Esophagus muscularis mucosa (tissue), 4 donors: Measurements from ENCODE around the gene GP1BB. TPM values are rescaled to one million over a fixed set of nuclear protein-coding genes. Genes with fewer than 3 reads are reported as not detected.

Experiments
- DNase-seq: peaks from one replicate; pipeline ENCODE4 v3.0.0-alpha.2; 2017; ENCODE audit errors: extremely low spot score
- H3K27ac ChIP-seq, 4 donors: fragments of 200-600 bp; sonication (generic); replicated peaks in 1 of 4; 1 replicate in 3 of 4; 2 replicates in 1 of 4; pipeline ENCODE4 v1.5.1; 2016 to 2019; ENCODE audit warnings: mild to moderate bottlenecking in 1 of 4
- H3K27me3 ChIP-seq, 4 donors: fragments of 200-600 bp; sonication (generic); one replicate each; pipeline versions ENCODE4 v1.5.1 to v1.6.0; 2016 to 2019
- H3K36me3 ChIP-seq, 4 donors: fragments of 200-600 bp; sonication (generic); one replicate each; pipeline ENCODE4 v1.5.1; 2016 to 2019
- H3K4me1 ChIP-seq, 4 donors: fragments of 200-600 bp; sonication (generic); one replicate each; pipeline ENCODE4 v1.5.1; 2016 to 2019
- H3K4me3 ChIP-seq, 4 donors: fragments of 200-600 bp; sonication (generic); 1 replicate in 2 of 4; 2 replicates in 2 of 4; pipeline ENCODE4 v1.5.1; 2016 to 2019; ENCODE audit warnings: mild to moderate bottlenecking in 4 of 4, moderate library complexity in 1 of 4
- H3K9me3 ChIP-seq, 4 donors: fragments of 200-600 bp; sonication (generic); 1 replicate in 3 of 4; 2 replicates in 1 of 4; pipeline ENCODE4 v1.5.1; 2016 to 2019
- CTCF ChIP-seq, 3 experiments: fragments of 200-600 bp in 2 of 3; fragments of 450-650 bp in 1 of 3; sonication (generic) in 2 of 3; IDR thresholded peaks; one replicate each; pipeline ENCODE4 v1.5.1; 2017 to 2019; ENCODE audit warnings: antibody characterized with exemption in 3 of 3, mild to moderate bottlenecking in 2 of 3, moderate library complexity in 1 of 3
- EP300 ChIP-seq: sonication (generic); formaldehyde crosslinking; IDR thresholded peaks from one replicate; pipeline ENCODE4 v1.6.1; 2017; ENCODE audit warnings: antibody characterized with exemption
- POLR2A ChIP-seq: fragments of 450-650 bp; IDR thresholded peaks from one replicate; pipeline ENCODE4 v1.6.1; 2017; ENCODE audit warnings: antibody characterized with exemption, moderate library complexity, mild to moderate bottlenecking, low read depth
- POLR2AphosphoS5 ChIP-seq, 2 donors: sonication (generic); formaldehyde crosslinking; IDR thresholded peaks; one replicate each; pipeline ENCODE4 v1.6.1; 2017; ENCODE audit warnings: antibody characterized with exemption in 2 of 2
- WGBS: methylation state at CpG from one replicate; pipeline ENCODE4 v1.1.5; 2018; 5-methylcytosine and 5-hydroxymethylcytosine counted together
- intact Hi-C: fragments of 100-400 bp; cut with DNase I; formaldehyde crosslinking; loops from one replicate; pipeline ENCODE4 v1.15.1; 2023
- total RNA-seq, 4 donors: library from RNA; depleted of rRNA; stranded (reverse); fragments of >200 nt; gene quantifications; one replicate each; pipeline versions ENCODE4 v1.1.0 to v1.2.1, GENCODE V29; 2016

The GP1BB gene
- total RNA-seq, 4 donors from 2014 or later = 1.7 to 16.7 (median 5.7) TPM

- Histone ChIP-seq H3K27me3 (peaks cover 0 to 39% (median 0%) of the 10 kb centered on the region in 4 donors), H3K4me1 (peaks cover 0 to 6% (median 2%) of the 10 kb centered on the region in 4 donors), H3K36me3 (no peaks in the 10 kb centered on the region), H3K9me3 (no peaks in the 10 kb centered on the region), H3K27ac (no peak overlapping the region), H3K4me3 (no peak overlapping the region)
- no peak for DNase-seq
- intact Hi-C loops = no loop called here
- WGBS = 98% methylated on average over 7 of the region's 7 CpGs
- no peak for TF ChIP-seq POLR2A
- TF ChIP-seq EP300 = no peak
- TF ChIP-seq POLR2AphosphoS5 (IDR thresholded peaks at IDR 0.05) = no peak
- TF ChIP-seq CTCF (IDR thresholded peaks at IDR 0.05) = no peak
These were observed 17.7 kb downstream of the GP1BB start for GRCh38 chr22:19741053-19741452.

- TF ChIP-seq CTCF (IDR thresholded peaks at IDR 0.05) (no peak), POLR2AphosphoS5 (IDR thresholded peaks at IDR 0.05) (no peak), POLR2A (no peak), EP300 (no peak)
- no peak overlapping the region for H3K27ac ChIP-seq
- intact Hi-C loops = no loop called here
- peaks cover 0 to 7% (median 3%) of the 10 kb centered on the region in 4 donors for H3K4me1 ChIP-seq
- H3K9me3 ChIP-seq = no peaks in the 10 kb centered on the region
- 94% methylated on average over 13 of the region's 21 CpGs for WGBS
- no peak overlapping the region for H3K4me3 ChIP-seq
- DNase-seq = no peak
- no peaks in the 10 kb centered on the region for H3K36me3 ChIP-seq
- peaks cover 0 to 26% (median 0%) of the 10 kb centered on the region in 4 donors for H3K27me3 ChIP-seq
These were observed 19.1 kb downstream of the GP1BB start for GRCh38 chr22:19742160-19743066.

- TF ChIP-seq CTCF (IDR thresholded peaks at IDR 0.05) = no peak
- no peak for TF ChIP-seq POLR2A
- no peak for TF ChIP-seq POLR2AphosphoS5 (IDR thresholded peaks at IDR 0.05)
- no peak for TF ChIP-seq EP300
- intact Hi-C loops = no loop called here
- DNase-seq = no peak
- H3K36me3 ChIP-seq = no peaks in the 10 kb centered on the region
- no peak overlapping the region for H3K27ac ChIP-seq
- peaks cover 0 to 7% (median 3%) of the 10 kb centered on the region in 4 donors for H3K4me1 ChIP-seq
- H3K27me3 ChIP-seq = peaks cover 0 to 19% (median 0%) of the 10 kb centered on the region in 4 donors
- 91% methylated on average over 6 of the region's 6 CpGs for WGBS
- no peak overlapping the region for H3K4me3 ChIP-seq
- H3K9me3 ChIP-seq = no peaks in the 10 kb centered on the region
These were observed 19.7 kb downstream of the GP1BB start for GRCh38 chr22:19743081-19743480.

- intact Hi-C loops = no loop called here
- Histone ChIP-seq H3K4me3 (no peak overlapping the region), H3K9me3 (no peaks in the 10 kb centered on the region), H3K27ac (no peak overlapping the region), H3K27me3 (peaks cover 0 to 13% (median 0%) of the 10 kb centered on the region in 4 donors), H3K36me3 (no peaks in the 10 kb centered on the region), H3K4me1 (peaks cover 0 to 7% (median 3%) of the 10 kb centered on the region in 4 donors)
- TF ChIP-seq CTCF (IDR thresholded peaks at IDR 0.05) = no peak
- no peak for TF ChIP-seq POLR2A
- TF ChIP-seq POLR2AphosphoS5 (IDR thresholded peaks at IDR 0.05) = no peak
- TF ChIP-seq EP300 = no peak
- DNase-seq = no peak
- WGBS = 95% methylated on average over 3 of the region's 4 CpGs
These were observed 20.3 kb downstream of the GP1BB start for GRCh38 chr22:19743651-19744050.
